NCI-H2107 treated with DMSO at 0.1 percent for 48 hours (cell line): ENCODE data around the gene OR5A2.
"Not testable (repeated sequence)": the region's sequence is repeated elsewhere in the genome, so short reads cannot be mapped to it uniquely, and the experiment has no call there.

Experiments
- DNase-seq: peaks from one replicate; lab custom pipeline; 2025; ENCODE audit not compliant: unreplicated experiment; lab: John Stamatoyannopoulos, UW

The OR5A2 gene, protein sequence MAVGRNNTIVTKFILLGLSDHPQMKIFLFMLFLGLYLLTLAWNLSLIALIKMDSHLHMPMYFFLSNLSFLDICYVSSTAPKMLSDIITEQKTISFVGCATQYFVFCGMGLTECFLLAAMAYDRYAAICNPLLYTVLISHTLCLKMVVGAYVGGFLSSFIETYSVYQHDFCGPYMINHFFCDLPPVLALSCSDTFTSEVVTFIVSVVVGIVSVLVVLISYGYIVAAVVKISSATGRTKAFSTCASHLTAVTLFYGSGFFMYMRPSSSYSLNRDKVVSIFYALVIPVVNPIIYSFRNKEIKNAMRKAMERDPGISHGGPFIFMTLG

DNA sequence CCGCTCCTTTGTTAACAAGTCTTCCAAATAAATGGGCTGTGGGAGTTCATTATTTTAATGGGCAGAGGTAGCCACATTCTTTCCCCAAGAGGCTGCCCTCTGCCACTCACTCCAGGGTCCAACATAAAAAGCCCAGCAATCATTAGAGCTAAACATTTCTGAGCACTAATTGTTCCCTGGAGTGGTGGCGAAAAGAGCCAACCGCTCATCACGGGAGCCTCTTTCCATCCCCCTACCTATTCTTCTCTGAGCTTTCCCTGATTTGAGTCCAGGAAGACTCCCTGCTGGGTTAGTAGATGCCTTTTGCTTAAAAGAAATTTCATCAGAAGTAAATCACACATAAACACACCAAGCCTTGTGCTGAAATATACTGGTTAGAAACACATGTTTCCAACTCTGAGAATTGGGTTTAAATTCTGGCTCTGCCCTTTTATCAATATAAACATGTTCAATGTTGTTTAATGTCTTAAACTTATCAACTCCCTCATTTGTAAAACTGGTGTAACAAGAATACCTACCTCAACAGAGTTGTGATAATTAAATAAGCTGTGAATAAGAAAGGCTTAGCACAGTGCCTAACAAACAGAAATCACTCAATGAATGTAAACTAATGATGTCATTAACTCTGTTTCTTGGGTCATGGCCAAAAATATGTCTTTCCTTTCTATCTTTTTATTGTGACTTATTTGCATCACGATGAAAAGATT, at the start of gene OR5A2:
OR5A2 (minus strand) TSS at position 53 of the 707 bp plus-strand sequence. CDS start 3,460 bp downstream, outside the sequence.
- no peak for DNase-seq

DNA sequence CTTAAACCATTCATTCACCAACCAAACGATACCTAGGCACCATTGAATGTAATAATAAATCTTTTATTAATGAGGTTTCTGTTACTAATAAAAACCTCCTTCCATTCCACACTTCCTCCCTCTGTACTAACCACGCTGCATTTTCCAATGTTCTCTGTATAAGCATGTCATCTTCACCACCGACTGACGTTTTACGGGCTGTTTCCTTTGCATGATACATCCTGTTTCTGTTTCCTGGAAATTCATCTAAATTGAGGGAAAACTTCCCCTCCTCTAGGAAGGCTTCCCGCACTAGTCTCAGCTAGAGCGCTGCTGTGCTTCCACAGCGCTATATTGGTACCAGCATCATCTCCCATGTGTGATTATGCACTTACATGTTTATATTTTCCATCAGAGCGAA, 49.0 kb upstream of the OR5A2 start:
- no peak for DNase-seq

DNA sequence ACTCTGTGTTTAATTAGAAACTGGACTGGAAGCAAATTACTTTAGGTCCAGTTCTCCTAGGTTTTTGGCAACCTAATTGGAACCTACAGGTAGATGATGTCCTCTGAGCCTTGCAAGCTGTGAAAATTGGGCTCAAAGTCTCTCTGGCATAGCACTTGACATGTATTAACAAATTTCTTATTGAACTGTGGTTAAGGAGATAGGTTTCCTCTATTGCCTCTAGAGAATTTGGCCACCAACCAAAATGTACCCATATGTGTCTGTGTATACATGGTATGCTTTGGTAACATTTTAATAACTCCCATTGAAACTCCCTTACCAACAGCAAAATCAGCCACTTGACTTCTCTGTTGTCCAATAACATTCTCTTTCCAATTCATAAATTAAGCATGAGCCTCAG, 46.8 kb upstream of the OR5A2 start, which contains the start of gene OR4D10:
OR4D10 (plus strand) TSS at position 301 of the 400 bp plus-strand sequence. CDS start 4,115 bp downstream, outside the sequence.
- no peak for DNase-seq

DNA sequence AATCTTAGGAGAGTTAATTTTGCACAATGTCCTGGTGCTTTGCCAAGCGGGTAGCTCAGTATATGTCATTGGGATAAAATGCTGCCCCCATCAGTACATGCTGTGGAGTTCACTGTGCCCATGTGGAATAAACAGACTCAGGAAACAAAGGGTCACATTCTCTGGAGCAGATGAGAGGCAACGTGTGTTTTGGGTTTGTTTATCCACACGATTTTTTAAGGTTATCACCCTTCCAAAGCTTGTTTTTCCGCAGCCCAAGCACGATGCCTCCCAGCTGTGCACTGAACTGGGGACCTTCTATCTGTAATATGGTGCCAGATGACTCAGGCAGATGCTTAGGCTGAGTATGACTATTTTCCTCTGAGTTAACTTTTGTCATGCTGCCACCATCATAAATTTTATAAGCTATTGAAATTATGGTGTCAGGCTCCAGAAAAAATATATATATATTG, 37.0 kb upstream of the OR5A2 start:
- no peak for DNase-seq

DNA sequence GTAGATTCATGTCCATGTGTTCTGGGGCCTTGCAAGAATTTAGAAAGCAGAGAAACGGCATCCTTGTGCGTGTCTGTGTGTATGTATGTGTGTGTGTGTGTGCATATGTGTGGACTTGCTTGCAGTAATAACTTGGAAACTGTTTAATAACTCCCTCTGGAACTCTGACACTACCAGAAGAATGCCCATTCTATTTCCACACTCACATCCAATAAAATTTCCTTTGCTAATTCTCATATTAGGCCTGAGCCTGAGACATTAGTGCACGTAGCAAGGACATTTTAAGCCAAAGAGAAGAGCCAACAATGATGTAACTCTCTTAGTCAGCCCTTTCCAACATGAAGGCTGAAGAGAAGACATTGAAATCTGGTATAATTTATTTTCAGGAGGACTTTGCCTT, 33.7 kb upstream of the OR5A2 start:
- DNase-seq, result no peak

DNA sequence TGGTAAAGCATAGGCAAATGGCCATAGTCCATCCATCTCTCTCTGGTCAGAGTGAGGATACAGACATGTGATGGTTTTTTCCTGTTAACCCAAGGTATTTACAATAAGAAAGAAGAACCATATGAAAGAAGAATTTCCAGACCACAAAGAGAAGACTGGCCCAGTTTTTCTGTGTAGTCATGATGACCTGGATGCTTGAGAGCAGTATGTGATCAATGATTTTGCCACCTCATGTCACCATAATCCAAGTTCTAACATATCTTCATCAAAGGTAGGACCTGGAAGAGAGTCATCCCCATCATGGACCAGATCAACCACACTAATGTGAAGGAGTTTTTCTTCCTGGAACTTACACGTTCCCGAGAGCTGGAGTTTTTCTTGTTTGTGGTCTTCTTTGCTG, 30.4 kb upstream of the OR5A2 start, which contains the start of gene OR4D6:
OR4D6 (plus strand) TSS at position 301 of the 400 bp plus-strand sequence; CDS start at position 301, 0 bp downstream.
- no peak for DNase-seq

DNA sequence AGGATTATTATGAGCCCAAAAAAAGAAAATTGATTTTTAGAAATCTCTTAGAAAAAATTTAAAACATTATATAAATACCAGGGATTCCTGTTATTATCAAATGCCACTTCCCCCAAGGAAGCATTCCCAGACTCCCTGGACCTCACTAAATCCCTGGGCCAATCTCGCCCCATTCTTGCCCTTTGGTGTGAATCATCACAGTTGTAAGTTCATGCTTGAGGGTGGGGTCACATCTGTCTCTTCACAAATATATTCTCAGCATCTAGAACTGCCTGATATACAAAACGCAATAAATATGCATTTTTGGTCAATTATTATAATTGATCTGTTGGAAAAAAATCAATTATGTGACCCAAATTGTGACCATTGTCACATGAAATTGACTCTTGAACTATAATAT, 22.3 kb upstream of the OR5A2 start:
- no peak for DNase-seq

DNA sequence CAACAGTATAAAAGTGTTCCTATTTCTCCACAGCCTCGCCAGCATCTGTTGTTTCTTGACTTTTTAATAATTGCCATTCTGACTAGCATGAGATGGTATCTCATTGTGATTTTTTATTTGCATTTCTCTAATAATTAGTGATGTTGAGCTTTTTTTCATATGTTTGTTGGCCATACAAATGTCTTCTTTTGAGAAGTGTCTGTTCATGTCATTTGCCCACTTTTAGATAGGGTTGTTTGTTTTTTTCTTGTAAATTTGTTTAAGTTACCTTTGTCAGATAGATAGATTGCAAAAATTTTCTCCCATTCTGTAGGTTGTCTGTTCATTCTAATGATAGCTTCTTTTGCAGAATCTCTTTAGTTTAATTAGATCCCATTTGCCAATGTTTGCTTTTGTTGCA, 19.4 kb upstream of the OR5A2 start:
- DNase-seq, result not testable (repeated sequence)

DNA sequence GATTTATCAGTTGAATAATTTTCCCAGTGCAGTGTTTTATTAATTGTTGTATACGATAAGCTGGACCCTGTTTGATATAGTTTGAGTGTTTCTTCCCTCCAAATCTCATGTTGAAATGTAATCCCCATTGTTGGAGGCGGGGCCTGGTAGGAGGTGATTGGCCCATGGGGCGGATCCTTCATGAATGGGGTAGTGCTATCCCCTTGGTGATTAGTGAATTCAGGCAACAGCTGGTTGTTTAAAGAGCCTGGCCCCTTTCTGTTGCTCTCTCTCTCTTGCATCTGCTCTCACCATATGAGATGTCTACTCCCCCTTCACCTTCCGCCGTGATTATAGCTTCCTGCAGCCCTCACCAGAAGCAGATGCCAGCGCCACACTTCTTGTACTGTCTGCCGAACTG, 11.6 kb upstream of the OR5A2 start:
- no peak for DNase-seq

DNA sequence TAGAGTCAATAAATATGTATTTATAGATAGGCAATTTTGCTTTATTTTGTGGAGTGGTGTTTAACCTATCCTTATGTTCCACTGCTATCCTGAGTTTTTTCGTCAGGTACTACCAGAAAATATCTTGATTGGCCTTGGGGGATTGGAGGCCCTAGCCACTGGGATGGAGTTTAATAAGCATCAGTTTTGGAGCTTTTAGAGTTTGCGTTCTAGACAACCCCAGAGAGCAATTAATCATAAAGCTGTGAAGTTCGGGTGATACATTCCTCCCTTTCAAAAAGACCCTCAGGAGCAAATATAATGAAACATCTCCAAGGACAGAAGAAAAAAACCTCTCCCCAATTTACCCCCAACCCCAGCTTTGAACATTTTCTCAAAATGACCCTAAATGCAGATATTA, 10.0 kb upstream of the OR5A2 start, which contains the start of gene OR5A1:
OR5A1 (plus strand) TSS at position 301 of the 400 bp plus-strand sequence. CDS start 6,700 bp downstream, outside the sequence.
- DNase-seq, result no peak

DNA sequence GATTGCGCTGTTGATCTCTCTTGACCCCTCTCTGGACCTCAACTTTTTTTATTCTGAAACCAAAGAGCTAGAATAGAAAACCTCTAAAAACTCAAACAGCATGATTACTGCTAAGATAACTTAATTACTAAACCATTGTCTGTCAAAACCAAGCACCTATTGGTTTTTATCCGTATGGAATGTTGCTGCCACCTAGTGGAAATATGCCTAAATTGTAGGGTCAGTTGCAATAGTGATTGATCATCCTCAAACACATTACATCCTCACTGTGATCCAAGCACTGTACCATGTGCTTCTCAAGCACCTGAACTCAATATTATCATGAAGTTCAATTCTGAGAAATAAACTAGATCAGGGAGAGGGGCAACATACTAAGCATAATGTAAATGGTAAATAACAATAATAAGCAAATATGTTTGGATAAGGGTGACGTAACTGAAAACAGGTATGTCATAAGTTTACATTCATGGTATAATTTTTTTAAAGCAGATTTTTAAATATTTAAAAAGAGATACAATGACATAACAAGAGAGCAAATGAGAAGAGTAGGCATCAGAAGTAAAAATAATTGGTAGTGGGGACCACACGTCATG, 3.8 kb upstream of the OR5A2 start:
- peak; percentile 9 for DNase-seq

DNA sequence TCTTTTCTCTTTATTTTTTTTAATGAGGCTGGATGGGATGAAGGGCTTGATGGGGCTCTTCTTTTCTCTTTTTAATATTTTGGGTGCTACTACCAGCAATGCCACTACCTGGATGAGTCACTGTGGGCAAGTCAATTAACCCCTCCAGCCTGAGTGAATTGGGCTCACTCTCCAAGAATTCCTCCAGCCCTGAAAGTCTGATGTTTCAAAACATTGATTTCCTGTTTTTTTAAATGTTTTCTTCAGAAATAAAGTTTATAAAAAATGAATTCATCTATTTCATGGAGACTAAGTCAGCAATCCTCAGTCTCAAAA, 812 bp upstream of the OR5A2 start:
- DNase-seq, result no peak

DNA sequence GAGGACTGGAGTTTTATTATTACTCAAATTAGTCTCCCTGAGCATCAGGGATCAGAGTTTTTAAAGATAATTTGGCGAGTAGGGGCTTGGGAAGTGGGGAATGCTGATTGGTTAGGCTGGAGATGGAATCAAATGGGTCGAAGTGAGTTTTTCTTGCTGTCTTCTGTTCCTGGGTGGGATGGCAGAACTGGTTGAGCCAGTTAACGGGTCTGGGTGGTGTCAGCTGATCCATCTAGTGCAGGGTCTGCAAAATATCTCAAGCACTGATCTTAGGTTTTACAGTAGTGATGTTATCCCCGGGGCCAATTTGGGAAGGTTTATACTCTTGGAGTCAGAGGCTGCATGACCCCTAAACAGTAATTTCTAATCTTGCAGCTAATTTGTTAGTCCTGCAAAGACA, 1.1 kb downstream of the OR5A2 start:
- no peak for DNase-seq

DNA sequence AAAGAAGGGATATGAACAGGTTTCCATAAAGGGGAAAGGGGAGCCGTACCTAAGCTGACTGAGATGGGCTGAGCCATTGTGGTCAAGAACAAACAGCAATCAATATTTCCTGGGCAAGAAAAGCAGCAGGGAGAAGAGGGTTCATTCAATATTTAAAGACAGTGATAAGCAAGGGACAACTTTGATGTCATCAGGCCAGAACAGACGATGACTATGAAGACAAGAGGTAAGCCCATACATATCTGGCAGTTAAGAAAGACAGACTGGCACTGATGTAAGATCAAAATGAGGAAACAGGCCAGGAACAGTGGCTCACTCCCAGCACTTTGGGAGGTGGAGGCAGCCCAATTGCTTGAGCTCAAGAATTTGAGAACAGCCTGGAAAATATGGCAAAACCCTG, 2.4 kb downstream of the OR5A2 start:
- no peak for DNase-seq

DNA sequence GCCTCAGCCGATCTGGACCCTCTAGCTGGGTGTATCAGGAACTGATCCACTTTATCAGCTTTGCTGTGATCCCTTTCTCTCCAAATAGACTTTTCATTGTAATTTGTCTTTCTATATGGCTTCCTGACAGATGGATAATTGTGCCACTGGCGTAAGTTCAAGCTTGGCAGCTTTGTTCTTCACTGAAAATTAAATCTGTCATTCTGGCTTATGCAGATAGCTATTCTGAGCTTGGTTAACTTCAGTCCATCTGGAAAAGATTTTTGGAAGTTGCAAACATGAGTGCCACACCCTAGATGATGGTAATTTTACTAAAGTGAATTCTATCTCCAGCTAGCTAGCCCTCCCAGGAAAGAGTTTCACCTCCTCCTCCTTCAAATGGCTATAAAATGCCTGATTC, 8.1 kb downstream of the OR5A2 start:
- no peak for DNase-seq

DNA sequence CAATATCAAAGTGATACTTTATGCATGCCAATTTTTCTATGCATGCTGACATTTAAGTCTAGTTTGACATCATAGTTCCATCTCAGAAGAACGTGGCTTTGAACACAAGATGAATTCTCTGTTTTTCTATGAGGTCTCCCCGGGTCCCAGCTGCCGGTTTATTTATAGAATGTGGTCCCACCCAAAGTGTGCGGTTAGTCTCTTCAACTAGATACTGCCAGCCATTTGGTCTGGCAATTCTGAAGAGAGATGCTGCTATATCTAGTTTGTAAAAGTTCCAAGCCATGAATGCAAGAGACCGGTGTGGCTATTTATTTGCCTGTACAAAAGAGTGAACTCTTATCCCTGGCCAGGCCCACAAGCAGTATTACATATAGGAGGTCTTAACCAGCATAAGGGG, 9.2 kb downstream of the OR5A2 start:
- DNase-seq, result no peak

DNA sequence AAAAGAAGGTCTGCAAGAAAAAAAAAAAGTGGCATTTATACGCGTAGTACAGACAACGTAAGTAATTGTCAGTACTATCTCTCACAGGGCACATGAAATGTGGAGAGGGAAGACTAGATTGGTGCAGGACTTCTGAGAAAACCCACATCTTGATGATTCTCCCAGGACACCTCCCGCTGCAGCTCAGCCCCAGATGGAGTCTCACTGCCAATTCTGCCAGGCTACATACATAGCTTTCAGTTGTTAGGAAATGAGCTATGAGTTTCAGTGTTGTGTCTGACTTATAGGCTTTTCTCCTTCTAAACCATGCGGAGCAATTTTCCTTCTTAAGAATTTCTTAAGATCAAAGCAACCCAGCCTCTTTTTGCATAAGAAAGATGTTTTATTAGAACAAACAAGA, 9.6 kb downstream of the OR5A2 start:
- no peak for DNase-seq

DNA sequence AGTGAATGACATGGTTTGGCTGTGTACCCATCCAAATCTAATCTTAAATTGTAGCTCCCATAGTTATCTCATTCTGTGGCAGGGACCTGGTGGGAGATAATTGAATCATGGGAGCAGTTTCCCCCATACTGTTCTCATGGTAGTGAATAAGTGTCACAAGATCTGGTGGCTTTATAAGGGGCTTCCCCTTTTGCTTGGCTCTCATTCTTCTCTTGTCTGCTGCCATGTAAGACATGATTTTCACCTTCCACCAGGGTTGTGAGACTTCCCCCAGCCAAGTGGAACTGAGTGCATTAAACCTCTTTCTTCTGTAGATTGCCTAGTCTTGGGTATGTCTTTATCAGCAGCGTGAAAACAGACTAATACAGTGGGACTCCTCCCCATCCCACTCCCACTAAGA, 11.1 kb downstream of the OR5A2 start:
- DNase-seq, result no peak

DNA sequence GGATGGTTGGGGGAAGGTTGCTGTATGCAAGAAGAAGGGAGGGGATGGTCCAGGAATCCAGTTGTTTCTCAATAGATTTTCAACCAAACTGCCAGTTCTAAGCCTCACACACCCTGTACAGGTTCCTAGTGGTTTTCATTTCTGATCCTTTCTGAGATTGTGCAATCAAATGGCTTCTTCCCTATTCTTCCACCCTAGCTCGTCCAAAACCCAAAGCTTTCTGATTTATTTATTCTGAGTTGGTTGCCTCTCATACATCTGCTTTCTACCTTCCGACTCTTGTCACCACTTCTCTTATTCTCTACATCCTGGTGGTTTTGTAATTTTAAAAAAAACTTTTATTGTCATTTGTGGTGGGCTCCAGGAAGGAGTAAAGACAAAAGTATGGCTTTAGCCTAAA, 12.6 kb downstream of the OR5A2 start:
- DNase-seq, result no peak

DNA sequence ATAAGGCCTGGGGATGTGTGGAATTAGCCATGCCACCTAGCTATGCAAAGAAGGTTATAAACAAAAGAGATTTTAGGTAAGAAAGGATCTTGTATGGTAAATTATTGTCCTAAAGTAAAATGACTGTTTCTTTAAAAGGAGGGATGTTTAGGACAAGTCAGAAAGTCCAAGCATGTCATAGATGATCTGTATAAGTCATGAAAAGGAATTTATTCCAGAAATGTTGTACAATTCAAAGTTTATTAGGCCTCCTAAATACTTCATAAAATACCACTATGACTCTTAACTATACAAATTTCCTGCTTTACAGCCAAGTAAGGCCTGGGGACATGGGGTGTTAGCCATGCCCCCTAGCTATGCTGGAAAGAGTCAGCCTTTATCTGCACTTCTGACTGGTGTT, 22.7 kb downstream of the OR5A2 start:
- DNase-seq, result no peak

DNA sequence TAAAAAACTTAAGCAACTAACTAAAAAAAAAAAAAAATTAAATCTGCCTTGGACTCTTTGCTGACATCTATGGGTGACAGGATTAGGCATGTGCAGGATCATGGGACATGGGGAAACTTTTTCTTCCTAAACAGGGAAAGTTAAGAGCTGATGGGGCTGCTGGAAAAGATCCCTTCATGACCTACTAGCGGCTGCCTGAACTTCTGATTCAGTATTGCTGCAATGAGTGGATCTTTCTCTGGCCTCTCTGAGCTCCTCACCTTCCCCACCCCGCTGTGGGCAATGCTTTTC, 25.0 kb downstream of the OR5A2 start:
- no peak for DNase-seq
